GM21786 (cell line): Measurements from ENCODE around the gene SH3BP2.

Experiments
- ATAC-seq: cut with Tn5 transposase; IDR thresholded peaks from one replicate; pipeline ENCODE4 v1.9.1; 2021; ENCODE audit not compliant: unreplicated experiment

Gene SH3BP2

GRCh38 chr4:2850966-2851798, 58.3 kb downstream of the SH3BP2 start:
- no peak for ATAC-seq

GRCh38 chr4:2852481-2852921, 59.6 kb downstream of the SH3BP2 start:
- peak; percentile 47 for ATAC-seq

- no peak for ATAC-seq
Measured at GRCh38 chr4:2855584-2855983, 62.7 kb downstream of the SH3BP2 start.

GRCh38 chr4:2856266-2856665, 63.4 kb downstream of the SH3BP2 start:
- ATAC-seq: no peak

GRCh38 chr4:2857349-2857927, 64.6 kb downstream of the SH3BP2 start:
- ATAC-seq: no peak

- no peak for ATAC-seq
Measured at GRCh38 chr4:2858451-2859217, 65.7 kb downstream of the SH3BP2 start.

- no peak for ATAC-seq
Measured at GRCh38 chr4:2859514-2859913, 66.6 kb downstream of the SH3BP2 start.

- ATAC-seq: no peak
Measured at GRCh38 chr4:2860391-2861348, 67.8 kb downstream of the SH3BP2 start.

GRCh38 chr4:2861631-2862436, 68.9 kb downstream of the SH3BP2 start:
- no peak for ATAC-seq

GRCh38 chr4:2862528-2862927, 69.6 kb downstream of the SH3BP2 start:
- no peak for ATAC-seq

GRCh38 chr4:2863649-2864048, 70.8 kb downstream of the SH3BP2 start:
- ATAC-seq: no peak

GRCh38 chr4:2865196-2865780, 72.4 kb downstream of the SH3BP2 start:
- no peak for ATAC-seq

GRCh38 chr4:2866160-2866861, 73.4 kb downstream of the SH3BP2 start:
- no peak for ATAC-seq

GRCh38 chr4:2866891-2867290, 74.0 kb downstream of the SH3BP2 start:
- ATAC-seq: no peak

GRCh38 chr4:2867758-2868491, 75.0 kb downstream of the SH3BP2 start:
- ATAC-seq: no peak

GRCh38 chr4:2868877-2869487, 76.1 kb downstream of the SH3BP2 start:
- no peak for ATAC-seq

- ATAC-seq: no peak
Measured at GRCh38 chr4:2869659-2870058, 76.8 kb downstream of the SH3BP2 start.

GRCh38 chr4:2870082-2870481, 77.2 kb downstream of the SH3BP2 start:
- ATAC-seq: no peak
